HEK293T (cell line): ENCODE results near the gene SNTG2.

Experiments
- CTCF ChIA-PET: fragments of 350-600 bp; formaldehyde crosslinking; extraction: SDS; loops from one replicate; lab custom pipeline; 2021; ENCODE audit warnings: antibody characterized with exemption, inconsistent platforms; lab: Yijun Ruan, JAX
- POLR2A ChIA-PET: fragments of 350-600 bp; formaldehyde crosslinking; extraction: SDS; loops from one replicate; lab custom pipeline; 2020; ENCODE audit warnings: antibody characterized with exemption, inconsistent platforms; lab: Yijun Ruan, JAX
- DNase-seq: peaks from one replicate; pipeline ENCODE4 v3.0.0; 2012; ENCODE audit warnings: mixed read lengths; ENCODE audit errors: extremely low spot score
- ARNT ChIP-seq: fragments of 450-650 bp; IDR thresholded peaks from 2 replicates; pipeline ENCODE4 v1.6.1; 2017; ENCODE audit warnings: mild to moderate bottlenecking
- BHLHE40 ChIP-seq: fragments of 450-650 bp; IDR thresholded peaks from 2 replicates; pipeline ENCODE4 v1.6.1; 2016; ENCODE audit warnings: mild to moderate bottlenecking, moderate library complexity, borderline replicate concordance
- CTBP1 ChIP-seq: fragments of 450-650 bp; IDR thresholded peaks from 2 replicates; pipeline ENCODE4 v1.6.1; 2016; ENCODE audit warnings: borderline replicate concordance
- ELF4 ChIP-seq: fragments of 450-650 bp; IDR thresholded peaks from 2 replicates; pipeline ENCODE4 v1.6.1; 2017; ENCODE audit warnings: antibody characterized with exemption
- FOXA1 ChIP-seq: fragments of 450-650 bp; IDR thresholded peaks from 2 replicates; pipeline ENCODE4 v1.6.1; 2016; ENCODE audit warnings: mild to moderate bottlenecking
- FOXK2 ChIP-seq: fragments of 450-650 bp; IDR thresholded peaks from 2 replicates; pipeline ENCODE4 v1.6.1; 2016; ENCODE audit warnings: mild to moderate bottlenecking
- FOXM1 ChIP-seq: fragments of 450-650 bp; IDR thresholded peaks from 2 replicates; pipeline ENCODE4 v1.6.1; 2017; ENCODE audit warnings: mild to moderate bottlenecking, borderline replicate concordance
- HDGF ChIP-seq: fragments of 450-650 bp; IDR thresholded peaks from 2 replicates; pipeline ENCODE4 v1.6.1; 2017; ENCODE audit warnings: antibody characterized with exemption, borderline replicate concordance
- L3MBTL2 ChIP-seq: fragments of 450-650 bp; conservative IDR thresholded peaks from 2 replicates; pipeline ENCODE4 v1.6.1; 2016; ENCODE audit warnings: mild to moderate bottlenecking
- LEF1 ChIP-seq: fragments of 450-650 bp; IDR thresholded peaks from 2 replicates; pipeline ENCODE4 v1.6.1; 2017; ENCODE audit warnings: mild to moderate bottlenecking, borderline replicate concordance
- NFRKB ChIP-seq: fragments of 450-650 bp; IDR thresholded peaks from 2 replicates; pipeline ENCODE4 v1.6.1; 2016; ENCODE audit warnings: mild to moderate bottlenecking, moderate library complexity
- SP1 ChIP-seq: fragments of 450-650 bp; IDR thresholded peaks from 2 replicates; pipeline ENCODE4 v1.6.1; 2017
- SUZ12 ChIP-seq: fragments of 450-650 bp; IDR thresholded peaks from 2 replicates; pipeline ENCODE4 v1.6.1; 2016; ENCODE audit warnings: mild to moderate bottlenecking
- TARDBP ChIP-seq: fragments of 450-650 bp; IDR thresholded peaks from 2 replicates; pipeline ENCODE4 v1.6.1; 2016
- ZNF384 ChIP-seq: fragments of 450-650 bp; IDR thresholded peaks from 2 replicates; pipeline ENCODE4 v1.6.1; 2016
- TF ChIP-seq, protein P1 (sequence below): fragments of 450-650 bp; IDR thresholded peaks from 2 replicates; pipeline ENCODE4 v1.6.1; 2016

The SNTG2 gene

DNA sequence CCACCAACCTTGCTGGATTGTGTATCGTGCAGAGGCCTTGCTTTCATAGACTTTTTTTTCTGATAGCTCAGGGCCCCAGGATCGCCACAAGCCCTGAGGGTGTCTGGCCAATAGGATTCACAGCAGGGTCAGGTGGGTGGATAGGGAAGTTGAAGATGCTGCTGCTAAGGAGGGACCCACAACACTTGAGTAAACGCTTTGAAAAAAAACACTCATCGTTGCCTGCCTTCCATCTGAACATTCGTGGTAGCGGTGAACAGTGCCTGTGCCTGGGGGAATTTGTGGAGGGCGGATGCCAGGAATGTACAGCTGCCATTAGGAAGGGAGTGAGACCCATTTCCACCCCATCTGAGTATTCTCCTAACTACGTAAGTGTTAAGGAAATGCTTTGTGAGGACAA, 358.0 kb downstream of the SNTG2 start:
- CTCF ChIA-PET, result no interaction called here
- DNase-seq, result no peak
- no peak for TF ChIP-seq TARDBP
- TF ChIP-seq CTBP1, result no peak
- no peak for TF ChIP-seq LEF1
- no peak for TF ChIP-seq FOXA1
- no peak for TF ChIP-seq L3MBTL2
- TF ChIP-seq SP1, result no peak
- TF ChIP-seq HDGF, result no peak
- no peak for TF ChIP-seq FOXK2
- TF ChIP-seq, protein P1, sequence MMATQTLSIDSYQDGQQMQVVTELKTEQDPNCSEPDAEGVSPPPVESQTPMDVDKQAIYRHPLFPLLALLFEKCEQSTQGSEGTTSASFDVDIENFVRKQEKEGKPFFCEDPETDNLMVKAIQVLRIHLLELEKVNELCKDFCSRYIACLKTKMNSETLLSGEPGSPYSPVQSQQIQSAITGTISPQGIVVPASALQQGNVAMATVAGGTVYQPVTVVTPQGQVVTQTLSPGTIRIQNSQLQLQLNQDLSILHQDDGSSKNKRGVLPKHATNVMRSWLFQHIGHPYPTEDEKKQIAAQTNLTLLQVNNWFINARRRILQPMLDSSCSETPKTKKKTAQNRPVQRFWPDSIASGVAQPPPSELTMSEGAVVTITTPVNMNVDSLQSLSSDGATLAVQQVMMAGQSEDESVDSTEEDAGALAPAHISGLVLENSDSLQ, result no peak
- no peak for TF ChIP-seq ELF4
- TF ChIP-seq SUZ12, result no peak
- no peak for TF ChIP-seq NFRKB
- TF ChIP-seq BHLHE40, result no peak
- TF ChIP-seq ARNT, result no peak
- no peak for TF ChIP-seq FOXM1
- no peak for TF ChIP-seq ZNF384
- POLR2A ChIA-PET, result no interaction called here

DNA sequence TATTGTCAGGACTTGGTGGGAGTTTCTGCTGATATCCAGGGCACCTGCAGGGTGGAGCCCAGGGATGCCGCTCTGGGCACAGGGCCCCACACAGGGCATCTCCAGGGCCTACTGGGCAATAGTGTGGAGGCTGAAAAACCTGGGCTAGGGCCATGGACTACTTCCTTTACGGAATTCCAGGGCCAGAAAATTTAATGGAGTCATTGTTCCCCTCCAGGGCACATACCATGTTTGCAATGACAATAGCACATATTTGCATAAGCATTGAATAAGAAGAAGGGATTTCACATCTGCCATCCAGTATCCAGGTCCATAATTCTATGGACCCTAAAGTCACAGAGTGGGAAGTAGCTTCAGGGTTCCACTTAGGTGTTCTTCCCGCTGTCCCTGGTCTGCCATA, 358.9 kb downstream of the SNTG2 start:
- CTCF ChIA-PET, result no interaction called here
- POLR2A ChIA-PET, result no interaction called here
- DNase-seq, result no peak
- TF ChIP-seq FOXA1 (no peak), TARDBP (no peak), SP1 (no peak), FOXM1 (no peak), SUZ12 (no peak), HDGF (no peak), NFRKB (no peak), LEF1 (no peak)

DNA sequence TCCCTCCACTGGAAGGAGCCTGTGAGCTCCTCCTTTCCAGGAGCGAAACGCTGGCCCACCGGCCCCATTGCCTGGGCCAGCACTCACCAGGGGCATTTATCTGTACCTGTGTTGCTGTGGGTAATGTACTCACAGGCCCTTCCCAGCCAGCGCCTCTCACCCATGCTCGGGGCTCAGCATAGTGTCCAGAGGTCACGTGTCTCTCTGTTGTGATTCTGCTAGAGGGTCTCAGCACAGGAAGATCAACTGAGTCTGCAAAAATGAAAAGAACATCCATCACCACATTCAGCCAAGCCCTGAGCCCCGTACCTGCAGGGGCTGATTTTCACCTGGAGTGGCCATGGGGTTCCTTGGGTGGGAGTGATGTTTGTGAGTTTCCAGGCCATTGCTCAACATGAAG, 359.6 kb downstream of the SNTG2 start:
- TF ChIP-seq, protein P1, result no peak
- TF ChIP-seq LEF1 (no peak), FOXK2 (no peak), BHLHE40 (no peak), ZNF384 (no peak), L3MBTL2 (no peak)
- ChIA-PET CTCF (no interaction called here), POLR2A (no interaction called here)
- DNase-seq, result no peak

DNA sequence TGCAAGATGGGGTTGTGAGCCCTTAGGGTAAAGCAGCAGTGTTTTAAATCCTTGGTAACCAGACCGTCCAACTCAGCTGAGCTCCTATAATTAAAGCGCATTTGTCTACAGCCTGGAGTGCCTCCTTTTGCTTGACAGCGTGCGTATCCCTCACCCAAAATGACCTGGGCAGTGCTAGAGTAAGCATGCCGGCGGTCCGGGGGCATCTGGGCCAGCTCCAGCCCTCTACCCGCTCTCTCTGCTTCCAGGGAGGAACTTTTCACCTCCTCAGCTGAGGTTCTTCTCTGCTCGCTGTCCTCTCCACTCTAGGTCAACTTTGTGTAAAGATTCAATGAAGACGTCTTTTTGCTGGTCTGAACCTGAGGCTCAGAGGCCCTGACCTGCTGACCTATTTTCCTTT, 360.2 kb downstream of the SNTG2 start:
- no peak for DNase-seq
- POLR2A ChIA-PET, result no interaction called here
- CTCF ChIA-PET, result no interaction called here
- TF ChIP-seq NFRKB (no peak), TARDBP (no peak), SUZ12 (no peak), ARNT (no peak), FOXA1 (no peak), HDGF (no peak), ELF4 (no peak), FOXK2 (no peak), LEF1 (no peak), BHLHE40 (no peak)
- TF ChIP-seq, protein P1, result no peak

DNA sequence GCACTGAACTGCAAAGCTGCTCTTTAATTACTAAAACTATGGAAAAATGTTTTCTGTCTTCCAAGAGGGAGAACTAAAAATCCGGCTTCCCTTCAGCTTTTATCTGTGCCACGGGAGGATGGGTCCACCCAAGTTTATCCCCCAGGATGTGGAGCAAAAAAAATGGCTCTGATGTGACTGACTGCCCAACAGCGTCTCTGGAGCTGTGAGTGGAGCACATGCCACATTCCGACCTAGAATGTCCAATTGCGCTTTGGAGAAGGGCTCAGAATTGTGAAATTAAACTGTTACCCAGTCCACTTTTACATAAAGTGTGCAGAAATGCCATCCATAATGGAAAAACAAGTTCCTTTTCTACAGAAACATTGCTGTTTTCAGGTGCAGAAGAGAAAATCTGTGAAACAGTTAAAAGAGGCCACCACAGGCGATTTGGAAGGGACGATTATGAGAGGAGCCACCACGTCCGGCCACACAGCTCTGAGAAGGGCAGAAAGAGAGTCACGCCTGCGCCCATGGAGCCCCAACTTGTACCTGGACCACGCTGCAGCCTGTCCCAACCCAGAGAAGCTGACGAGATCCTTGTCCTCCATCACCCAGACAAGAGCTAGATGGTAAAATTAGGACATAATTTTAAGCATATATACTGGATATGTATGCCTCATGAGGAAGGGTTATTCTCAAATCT, 362.7 kb downstream of the SNTG2 start:
- CTCF ChIA-PET, result no interaction called here
- POLR2A ChIA-PET, result no interaction called here

DNA sequence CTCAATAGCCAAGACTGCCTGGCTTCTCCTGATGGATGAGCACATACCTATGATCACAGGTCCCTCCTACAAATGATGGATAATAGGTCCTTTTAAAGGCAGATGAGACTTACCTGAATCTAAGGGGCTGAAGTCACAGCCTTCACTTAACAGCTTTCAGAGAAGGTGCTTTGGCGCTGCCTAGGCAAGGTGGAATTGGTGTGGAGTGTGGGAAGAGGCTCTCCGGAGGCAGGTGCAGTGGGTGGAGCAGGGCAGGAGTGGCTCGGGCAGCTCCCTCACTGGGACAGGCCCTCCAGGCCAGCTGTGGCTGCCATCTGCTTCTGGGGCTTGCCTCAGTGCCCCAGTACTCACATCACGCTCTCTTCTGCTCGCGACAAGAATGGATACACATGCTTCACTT, 363.6 kb downstream of the SNTG2 start:
- ChIA-PET POLR2A (no interaction called here), CTCF (no interaction called here)
- no peak for DNase-seq
- TF ChIP-seq BHLHE40 (no peak), FOXA1 (no peak), ELF4 (no peak), FOXK2 (no peak), L3MBTL2 (no peak), FOXM1 (no peak), ARNT (no peak), TARDBP (no peak), SUZ12 (no peak), ZNF384 (no peak), NFRKB (no peak), HDGF (no peak), CTBP1 (no peak), LEF1 (no peak), SP1 (no peak)
- TF ChIP-seq, protein P1, result no peak

More for the DNA sequence above, 362.7 kb downstream of the SNTG2 start:
- DNase-seq, result no peak
- TF ChIP-seq ELF4, result no peak
- TF ChIP-seq ARNT, result no peak
- TF ChIP-seq LEF1, result no peak
- no peak for TF ChIP-seq L3MBTL2
